ENCODE measurements around the gene CCR4. TPM values are rescaled to one million over a fixed set of nuclear protein-coding genes. Genes with fewer than 3 reads are reported as not detected.

CCR4 gene
- total and polyA plus RNA-seq, 9 of the 15 experiments (the other 6 are each of a cell fraction or from before 2014, with no cell fraction given): 0.04 to 0.47 (median 0.25) TPM; not detected in 1

DNA sequence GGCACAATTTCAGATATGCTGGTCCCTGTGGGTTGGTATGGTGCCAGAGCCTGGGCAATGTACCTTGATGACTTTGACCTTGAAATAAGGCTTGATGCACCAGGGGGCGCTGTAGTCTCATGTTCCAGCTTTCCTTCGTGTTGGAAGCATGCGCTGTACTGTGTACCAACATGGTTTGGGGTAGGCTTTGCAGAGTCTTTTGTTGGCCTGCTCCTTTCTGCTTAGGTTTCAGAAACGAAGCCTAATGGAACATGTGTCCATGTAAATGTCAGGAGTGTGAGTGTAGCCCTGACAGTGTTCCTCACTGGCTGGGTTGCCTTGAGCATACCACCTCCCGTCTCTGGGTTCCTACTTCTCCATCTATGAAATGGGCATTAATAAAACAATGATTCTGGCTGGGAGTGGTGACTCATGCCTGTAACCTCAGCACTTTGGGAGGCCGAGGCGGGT is 3.6 kb upstream of the CCR4 start (continued):
- TF ChIP-seq, protein P1, sequence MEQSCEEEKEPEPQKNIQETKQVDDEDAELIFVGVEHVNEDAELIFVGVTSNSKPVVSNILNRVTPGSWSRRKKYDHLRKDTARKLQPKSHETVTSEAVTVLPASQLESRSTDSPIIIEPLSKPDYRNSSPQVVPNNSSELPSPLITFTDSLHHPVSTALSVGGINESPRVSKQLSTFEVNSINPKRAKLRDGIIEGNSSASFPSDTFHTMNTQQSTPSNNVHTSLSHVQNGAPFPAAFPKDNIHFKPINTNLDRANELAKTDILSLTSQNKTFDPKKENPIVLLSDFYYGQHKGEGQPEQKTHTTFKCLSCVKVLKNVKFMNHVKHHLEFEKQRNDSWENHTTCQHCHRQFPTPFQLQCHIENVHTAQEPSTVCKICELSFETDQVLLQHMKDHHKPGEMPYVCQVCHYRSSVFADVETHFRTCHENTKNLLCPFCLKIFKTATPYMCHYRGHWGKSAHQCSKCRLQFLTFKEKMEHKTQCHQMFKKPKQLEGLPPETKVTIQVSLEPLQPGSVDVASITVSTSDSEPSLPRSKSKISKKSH (CRISPR knock-in tag; IDR thresholded peaks at IDR 0.05): no peak
- peak in 1 of 2 experiments; percentile 82; a peak in 1 of 4 replicates for TF ChIP-seq ARNT (IDR thresholded peaks at IDR 0.05)
- TF ChIP-seq, protein P2, sequence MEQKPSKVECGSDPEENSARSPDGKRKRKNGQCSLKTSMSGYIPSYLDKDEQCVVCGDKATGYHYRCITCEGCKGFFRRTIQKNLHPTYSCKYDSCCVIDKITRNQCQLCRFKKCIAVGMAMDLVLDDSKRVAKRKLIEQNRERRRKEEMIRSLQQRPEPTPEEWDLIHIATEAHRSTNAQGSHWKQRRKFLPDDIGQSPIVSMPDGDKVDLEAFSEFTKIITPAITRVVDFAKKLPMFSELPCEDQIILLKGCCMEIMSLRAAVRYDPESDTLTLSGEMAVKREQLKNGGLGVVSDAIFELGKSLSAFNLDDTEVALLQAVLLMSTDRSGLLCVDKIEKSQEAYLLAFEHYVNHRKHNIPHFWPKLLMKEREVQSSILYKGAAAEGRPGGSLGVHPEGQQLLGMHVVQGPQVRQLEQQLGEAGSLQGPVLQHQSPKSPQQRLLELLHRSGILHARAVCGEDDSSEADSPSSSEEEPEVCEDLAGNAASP (IDR thresholded peaks at IDR 0.05): no peak
- peak; percentile 88 for TF ChIP-seq NFIC (IDR thresholded peaks at IDR 0.05)
- TF ChIP-seq TBP (optimal IDR thresholded peaks at IDR 0.05; ENCODE audit: low read depth, low read length): peak; percentile 52
- TF ChIP-seq RNF2 (IDR thresholded peaks at IDR 0.05): peak; percentile 48; the same call in 1 of the 2 replicates
- TF ChIP-seq CTBP1 (IDR thresholded peaks at IDR 0.05; ENCODE audit: borderline replicate concordance): peak; percentile 67; the same call in 1 of the 2 replicates
- no peak for TF ChIP-seq ZNF586 (CRISPR knock-in tag; conservative IDR thresholded peaks at IDR 0.05)
- peak; percentile 40; the same call in 1 of the 2 replicates for TF ChIP-seq BHLHE40 (IDR thresholded peaks at IDR 0.05; ENCODE audit: low read length)
- TF ChIP-seq, protein P3, sequence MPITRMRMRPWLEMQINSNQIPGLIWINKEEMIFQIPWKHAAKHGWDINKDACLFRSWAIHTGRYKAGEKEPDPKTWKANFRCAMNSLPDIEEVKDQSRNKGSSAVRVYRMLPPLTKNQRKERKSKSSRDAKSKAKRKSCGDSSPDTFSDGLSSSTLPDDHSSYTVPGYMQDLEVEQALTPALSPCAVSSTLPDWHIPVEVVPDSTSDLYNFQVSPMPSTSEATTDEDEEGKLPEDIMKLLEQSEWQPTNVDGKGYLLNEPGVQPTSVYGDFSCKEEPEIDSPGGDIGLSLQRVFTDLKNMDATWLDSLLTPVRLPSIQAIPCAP (CRISPR knock-in tag; IDR thresholded peaks at IDR 0.05; ENCODE audit: borderline replicate concordance): no peak
- TF ChIP-seq, protein P4, sequence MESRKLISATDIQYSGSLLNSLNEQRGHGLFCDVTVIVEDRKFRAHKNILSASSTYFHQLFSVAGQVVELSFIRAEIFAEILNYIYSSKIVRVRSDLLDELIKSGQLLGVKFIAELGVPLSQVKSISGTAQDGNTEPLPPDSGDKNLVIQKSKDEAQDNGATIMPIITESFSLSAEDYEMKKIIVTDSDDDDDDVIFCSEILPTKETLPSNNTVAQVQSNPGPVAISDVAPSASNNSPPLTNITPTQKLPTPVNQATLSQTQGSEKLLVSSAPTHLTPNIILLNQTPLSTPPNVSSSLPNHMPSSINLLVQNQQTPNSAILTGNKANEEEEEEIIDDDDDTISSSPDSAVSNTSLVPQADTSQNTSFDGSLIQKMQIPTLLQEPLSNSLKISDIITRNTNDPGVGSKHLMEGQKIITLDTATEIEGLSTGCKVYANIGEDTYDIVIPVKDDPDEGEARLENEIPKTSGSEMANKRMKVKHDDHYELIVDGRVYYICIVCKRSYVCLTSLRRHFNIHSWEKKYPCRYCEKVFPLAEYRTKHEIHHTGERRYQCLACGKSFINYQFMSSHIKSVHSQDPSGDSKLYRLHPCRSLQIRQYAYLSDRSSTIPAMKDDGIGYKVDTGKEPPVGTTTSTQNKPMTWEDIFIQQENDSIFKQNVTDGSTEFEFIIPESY (CRISPR knock-in tag; IDR thresholded peaks at IDR 0.05): peak; percentile 28; the same call in 1 of the 2 replicates
- TF ChIP-seq, protein P5, sequence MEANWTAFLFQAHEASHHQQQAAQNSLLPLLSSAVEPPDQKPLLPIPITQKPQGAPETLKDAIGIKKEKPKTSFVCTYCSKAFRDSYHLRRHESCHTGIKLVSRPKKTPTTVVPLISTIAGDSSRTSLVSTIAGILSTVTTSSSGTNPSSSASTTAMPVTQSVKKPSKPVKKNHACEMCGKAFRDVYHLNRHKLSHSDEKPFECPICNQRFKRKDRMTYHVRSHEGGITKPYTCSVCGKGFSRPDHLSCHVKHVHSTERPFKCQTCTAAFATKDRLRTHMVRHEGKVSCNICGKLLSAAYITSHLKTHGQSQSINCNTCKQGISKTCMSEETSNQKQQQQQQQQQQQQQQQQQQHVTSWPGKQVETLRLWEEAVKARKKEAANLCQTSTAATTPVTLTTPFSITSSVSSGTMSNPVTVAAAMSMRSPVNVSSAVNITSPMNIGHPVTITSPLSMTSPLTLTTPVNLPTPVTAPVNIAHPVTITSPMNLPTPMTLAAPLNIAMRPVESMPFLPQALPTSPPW (CRISPR knock-in tag; IDR thresholded peaks at IDR 0.05): peak; percentile 23; the same call in 1 of the 2 replicates
- TF ChIP-seq ZBED1 (IDR thresholded peaks at IDR 0.05): no peak
- TF ChIP-seq PCBP1 (IDR thresholded peaks at IDR 0.05; ENCODE audit: low read depth, low read length, poor library complexity, severe bottlenecking): no peak
- TF ChIP-seq, protein P6, sequence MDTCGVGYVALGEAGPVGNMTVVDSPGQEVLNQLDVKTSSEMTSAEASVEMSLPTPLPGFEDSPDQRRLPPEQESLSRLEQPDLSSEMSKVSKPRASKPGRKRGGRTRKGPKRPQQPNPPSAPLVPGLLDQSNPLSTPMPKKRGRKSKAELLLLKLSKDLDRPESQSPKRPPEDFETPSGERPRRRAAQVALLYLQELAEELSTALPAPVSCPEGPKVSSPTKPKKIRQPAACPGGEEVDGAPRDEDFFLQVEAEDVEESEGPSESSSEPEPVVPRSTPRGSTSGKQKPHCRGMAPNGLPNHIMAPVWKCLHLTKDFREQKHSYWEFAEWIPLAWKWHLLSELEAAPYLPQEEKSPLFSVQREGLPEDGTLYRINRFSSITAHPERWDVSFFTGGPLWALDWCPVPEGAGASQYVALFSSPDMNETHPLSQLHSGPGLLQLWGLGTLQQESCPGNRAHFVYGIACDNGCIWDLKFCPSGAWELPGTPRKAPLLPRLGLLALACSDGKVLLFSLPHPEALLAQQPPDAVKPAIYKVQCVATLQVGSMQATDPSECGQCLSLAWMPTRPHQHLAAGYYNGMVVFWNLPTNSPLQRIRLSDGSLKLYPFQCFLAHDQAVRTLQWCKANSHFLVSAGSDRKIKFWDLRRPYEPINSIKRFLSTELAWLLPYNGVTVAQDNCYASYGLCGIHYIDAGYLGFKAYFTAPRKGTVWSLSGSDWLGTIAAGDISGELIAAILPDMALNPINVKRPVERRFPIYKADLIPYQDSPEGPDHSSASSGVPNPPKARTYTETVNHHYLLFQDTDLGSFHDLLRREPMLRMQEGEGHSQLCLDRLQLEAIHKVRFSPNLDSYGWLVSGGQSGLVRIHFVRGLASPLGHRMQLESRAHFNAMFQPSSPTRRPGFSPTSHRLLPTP (IDR thresholded peaks at IDR 0.05; ENCODE audit: borderline replicate concordance, extremely low read depth, insufficient read length): no peak
- no peak for TF ChIP-seq CHD2 (IDR thresholded peaks at IDR 0.05; ENCODE audit: low read depth, low read length)
- peak; percentile 65 for TF ChIP-seq MYC (IDR thresholded peaks at IDR 0.05; ENCODE audit: low read depth, low read length)
- no peak for TF ChIP-seq MYC (CRISPR knock-in tag; IDR thresholded peaks at IDR 0.05; ENCODE audit: borderline replicate concordance, low read depth)

Data from K562 (cell line).